Epithelial cell of proximal tubule (primary cell): ENCODE results near the gene ZNF532. TPM values are rescaled to one million over a fixed set of nuclear protein-coding genes. Genes with fewer than 3 reads are reported as not detected.

Experiments used
- DNase-seq: peaks from one replicate; pipeline ENCODE4 v3.0.0-alpha.2; 2011; ENCODE audit warnings: low read depth
- H3K4me3 ChIP-seq: 2 replicates; pipeline ENCODE4 v1.5.1; 2011; ENCODE audit warnings: low read depth, mild to moderate bottlenecking, low read length
- CTCF ChIP-seq: conservative IDR thresholded peaks from 2 replicates; pipeline ENCODE4 v1.5.1; 2012; ENCODE audit warnings: low read depth, mild to moderate bottlenecking, low read length
- total RNA-seq: library from RNA; depleted of rRNA; stranded (reverse); fragments of >200 nt; gene quantifications from 2 replicates; pipeline ENCODE4 v1.2.3, GENCODE V29; 2015

Gene ZNF532
- total RNA-seq, 1 donor from 2014 or later: 70.2 TPM

GRCh38 chr18:58943896-58944295, 79.2 kb downstream of the ZNF532 start:
- no peak overlapping the region for H3K4me3 ChIP-seq
- no peak for TF ChIP-seq CTCF
- DNase-seq: no peak

GRCh38 chr18:58947136-58947732, 82.6 kb downstream of the ZNF532 start:
- no peak for TF ChIP-seq CTCF
- DNase-seq: no peak
- no peak overlapping the region for H3K4me3 ChIP-seq

- no peak for TF ChIP-seq CTCF
- H3K4me3 ChIP-seq: no peak overlapping the region
- no peak for DNase-seq
Measured at GRCh38 chr18:58949031-58949430, 84.4 kb downstream of the ZNF532 start.

GRCh38 chr18:58951986-58952702, 87.5 kb downstream of the ZNF532 start:
- TF ChIP-seq CTCF: no peak
- DNase-seq: no peak
- H3K4me3 ChIP-seq: no peak overlapping the region

- H3K4me3 ChIP-seq: no peak overlapping the region
- TF ChIP-seq CTCF: no peak
- DNase-seq: no peak
Measured at GRCh38 chr18:58952858-58953257, 88.2 kb downstream of the ZNF532 start.

- H3K4me3 ChIP-seq: no peak overlapping the region
- TF ChIP-seq CTCF: no peak
- no peak for DNase-seq
Measured at GRCh38 chr18:58953627-58954026, 89.0 kb downstream of the ZNF532 start.

GRCh38 chr18:58955001-58955400, 90.3 kb downstream of the ZNF532 start:
- TF ChIP-seq CTCF: no peak
- DNase-seq: no peak
- no peak overlapping the region for H3K4me3 ChIP-seq
